IPS DF 6.9 (cell line): Measurements from ENCODE around the gene ZNF318.

Source experiments
- DNase-seq: peaks from one replicate; pipeline ENCODE4 v3.0.0-alpha.2; 2013; ENCODE audit warnings: low read depth, low spot score
- H3K27ac ChIP-seq: one replicate; pipeline ENCODE4 v1.5.1; 2013; ENCODE audit warnings: low read length, control low read depth
- H3K27me3 ChIP-seq: 2 replicates; pipeline ENCODE4 v1.6.1; 2013; ENCODE audit warnings: mild to moderate bottlenecking, low read length; ENCODE audit not compliant: control insufficient read depth, insufficient read depth
- H3K36me3 ChIP-seq: 2 replicates; pipeline ENCODE4 v1.6.1; 2013; ENCODE audit warnings: low read length; ENCODE audit not compliant: control insufficient read depth, insufficient read depth
- H3K4me1 ChIP-seq: 2 replicates; pipeline ENCODE4 v1.6.1; 2013; ENCODE audit warnings: low read length; ENCODE audit not compliant: control insufficient read depth, insufficient read depth
- H3K4me3 ChIP-seq: 2 replicates; pipeline ENCODE4 v1.5.1; 2013; ENCODE audit warnings: mild to moderate bottlenecking, low read length
- H3K9me3 ChIP-seq: 2 replicates; pipeline ENCODE4 v1.6.1; 2013; ENCODE audit warnings: low read length, inconsistent platforms; ENCODE audit not compliant: control insufficient read depth, insufficient read depth
- WGBS: extraction: QIAGEN DNeasy Blood & Tissue Kit; methylation state at CpG from one replicate; pipeline ENCODE4 v1.1.7; 2013; ENCODE audit warnings: mixed read lengths, missing lambda C conversion rate; ENCODE audit not compliant: insufficient read length, insufficient coverage; 5-methylcytosine and 5-hydroxymethylcytosine counted together

The ZNF318 gene

GRCh38 chr6:43292763-43293318, 76.6 kb downstream of the ZNF318 start:
- H3K27ac ChIP-seq = no peak overlapping the region
- WGBS = no CpG with 5 or more reads among the region's 5 CpGs
- H3K9me3 ChIP-seq = no peaks in the 10 kb centered on the region
- no peak overlapping the region for H3K4me3 ChIP-seq
- no peaks in the 10 kb centered on the region for H3K36me3 ChIP-seq
- no peaks in the 10 kb centered on the region for H3K27me3 ChIP-seq
- no peaks in the 10 kb centered on the region for H3K4me1 ChIP-seq
- DNase-seq = no peak

GRCh38 chr6:43292341-43292740, 77.1 kb downstream of the ZNF318 start:
- no peaks in the 10 kb centered on the region for H3K27me3 ChIP-seq
- no peaks in the 10 kb centered on the region for H3K36me3 ChIP-seq
- no peak overlapping the region for H3K27ac ChIP-seq
- H3K4me3 ChIP-seq = no peak overlapping the region
- no peaks in the 10 kb centered on the region for H3K9me3 ChIP-seq
- WGBS = no CpG with 5 or more reads among the region's 6 CpGs
- H3K4me1 ChIP-seq = no peaks in the 10 kb centered on the region; the same call in 1 of the 2 replicates
- DNase-seq = no peak

- no peaks in the 10 kb centered on the region; the same call in 1 of the 2 replicates for H3K4me1 ChIP-seq
- no peak for DNase-seq
- no CpG with 5 or more reads among the region's 2 CpGs for WGBS
Measured at GRCh38 chr6:43291708-43292107, 77.7 kb downstream of the ZNF318 start.

GRCh38 chr6:43290905-43291355, 78.5 kb downstream of the ZNF318 start:
- H3K4me3 ChIP-seq = no peak overlapping the region
- no peaks in the 10 kb centered on the region for H3K36me3 ChIP-seq
- H3K4me1 ChIP-seq = no peaks in the 10 kb centered on the region; the same call in 1 of the 2 replicates
- WGBS = no CpG with 5 or more reads among the region's 6 CpGs
- H3K27me3 ChIP-seq = no peaks in the 10 kb centered on the region; the same call in 1 of the 2 replicates
- no peak overlapping the region for H3K27ac ChIP-seq
- no peak for DNase-seq
- H3K9me3 ChIP-seq = no peaks in the 10 kb centered on the region

More at GRCh38 chr6:43291708-43292107, 77.7 kb downstream of the ZNF318 start:
- H3K4me3 ChIP-seq = no peak overlapping the region
- H3K36me3 ChIP-seq = no peaks in the 10 kb centered on the region
- no peaks in the 10 kb centered on the region for H3K27me3 ChIP-seq
- H3K27ac ChIP-seq = no peak overlapping the region
- no peaks in the 10 kb centered on the region for H3K9me3 ChIP-seq

GRCh38 chr6:43290339-43290904, 79.0 kb downstream of the ZNF318 start:
- Histone ChIP-seq H3K4me1 (no peaks in the 10 kb centered on the region; the same call in 1 of the 2 replicates), H3K27me3 (no peaks in the 10 kb centered on the region; the same call in 1 of the 2 replicates), H3K36me3 (no peaks in the 10 kb centered on the region), H3K27ac (no peak overlapping the region), H3K4me3 (no peak overlapping the region), H3K9me3 (no peaks in the 10 kb centered on the region)
- no CpG with 5 or more reads among the region's 3 CpGs for WGBS
- no peak for DNase-seq

GRCh38 chr6:43287717-43288679, 81.4 kb downstream of the ZNF318 start:
- no CpG with 5 or more reads among the region's 7 CpGs for WGBS
- Histone ChIP-seq H3K36me3 (no peaks in the 10 kb centered on the region), H3K27ac (no peak overlapping the region), H3K4me1 (peaks cover 3% of the 10 kb centered on the region), H3K4me3 (no peak overlapping the region), H3K27me3 (no peaks in the 10 kb centered on the region; the same call in 1 of the 2 replicates), H3K9me3 (no peaks in the 10 kb centered on the region)
- no peak for DNase-seq

- H3K4me3 ChIP-seq = no peak overlapping the region
- H3K27ac ChIP-seq = no peak overlapping the region
- no CpG with 5 or more reads among the region's 10 CpGs for WGBS
- no peaks in the 10 kb centered on the region for H3K36me3 ChIP-seq
- no peak for DNase-seq
- peaks cover 3% of the 10 kb centered on the region for H3K4me1 ChIP-seq
- H3K27me3 ChIP-seq = no peaks in the 10 kb centered on the region; the same call in 1 of the 2 replicates
- H3K9me3 ChIP-seq = no peaks in the 10 kb centered on the region
Measured at GRCh38 chr6:43286980-43287716, 82.3 kb downstream of the ZNF318 start.

- H3K27me3 ChIP-seq = no peaks in the 10 kb centered on the region; the same call in 1 of the 2 replicates
- peaks cover 3% of the 10 kb centered on the region for H3K4me1 ChIP-seq
- WGBS = no CpG with 5 or more reads among the region's 6 CpGs
- no peak overlapping the region for H3K4me3 ChIP-seq
- no peak overlapping the region for H3K27ac ChIP-seq
- no peaks in the 10 kb centered on the region for H3K9me3 ChIP-seq
- no peaks in the 10 kb centered on the region for H3K36me3 ChIP-seq
- DNase-seq = no peak
Measured at GRCh38 chr6:43286456-43286979, 82.9 kb downstream of the ZNF318 start.
